Neuron (in vitro differentiated cells): ENCODE data around the gene PRKCZ.
"Not testable (repeated sequence)": the region's sequence is repeated elsewhere in the genome, so short reads cannot be mapped to it uniquely, and the experiment has no call there.

Experiments
- H2AFZ ChIP-seq: one replicate; pipeline ENCODE4 v1.6.1; 2013; ENCODE audit warnings: low read depth, mild to moderate bottlenecking, inconsistent platforms, low read length, moderate library complexity
- H3K27me3 ChIP-seq: one replicate; pipeline ENCODE4 v1.6.1; 2013; ENCODE audit warnings: low read length; ENCODE audit not compliant: insufficient read depth
- H3K36me3 ChIP-seq: one replicate; pipeline ENCODE4 v1.6.1; 2013; ENCODE audit warnings: low read length; ENCODE audit not compliant: insufficient read depth
- H3K4me1 ChIP-seq: one replicate; pipeline ENCODE4 v1.6.1; 2013; ENCODE audit warnings: low read length; ENCODE audit not compliant: insufficient read depth
- H3K4me3 ChIP-seq: 2 replicates; pipeline ENCODE4 v1.5.1; 2013; ENCODE audit warnings: mild to moderate bottlenecking, low read length, moderate library complexity
- H3K9me3 ChIP-seq: one replicate; pipeline ENCODE4 v1.6.1; 2013; ENCODE audit warnings: low read length

The PRKCZ gene

GRCh38 chr1:2147869-2148268 is 97.7 kb downstream of the PRKCZ start:
- H2AFZ ChIP-seq, H3K9me3 ChIP-seq, H3K4me1 ChIP-seq, H3K27me3 ChIP-seq, H3K4me3 ChIP-seq, H3K36me3 ChIP-seq: not testable (repeated sequence)

- Histone ChIP-seq H3K4me3 (no peak overlapping the region), H2AFZ (no peak overlapping the region), H3K36me3 (no peaks in the 10 kb centered on the region), H3K9me3 (peaks cover 3% of the 10 kb centered on the region), H3K4me1 (no peaks in the 10 kb centered on the region), H3K27me3 (no peaks in the 10 kb centered on the region)
Measured at GRCh38 chr1:2148691-2149090, 98.5 kb downstream of the PRKCZ start.

- no peak overlapping the region for H3K4me3 ChIP-seq
- H3K27me3 ChIP-seq, result no peaks in the 10 kb centered on the region
- H3K36me3 ChIP-seq, result no peaks in the 10 kb centered on the region
Measured at GRCh38 chr1:2150801-2151200, 100.6 kb downstream of the PRKCZ start.

GRCh38 chr1:2151252-2151651 is 101.0 kb downstream of the PRKCZ start:
- H3K4me3 ChIP-seq, result no peak overlapping the region
- peaks cover 7% of the 10 kb centered on the region for H3K9me3 ChIP-seq
- no peaks in the 10 kb centered on the region for H3K27me3 ChIP-seq
- no peaks in the 10 kb centered on the region for H3K36me3 ChIP-seq
- no peaks in the 10 kb centered on the region for H3K4me1 ChIP-seq
- no peak overlapping the region for H2AFZ ChIP-seq

More at GRCh38 chr1:2150801-2151200, 100.6 kb downstream of the PRKCZ start:
- Histone ChIP-seq H3K9me3 (peaks cover 7% of the 10 kb centered on the region), H3K4me1 (no peaks in the 10 kb centered on the region), H2AFZ (no peak overlapping the region)

- Histone ChIP-seq H3K4me1 (no peaks in the 10 kb centered on the region), H3K4me3 (no peak overlapping the region), H3K9me3 (peaks cover 7% of the 10 kb centered on the region), H2AFZ (no peak overlapping the region), H3K36me3 (no peaks in the 10 kb centered on the region), H3K27me3 (no peaks in the 10 kb centered on the region)
Measured at GRCh38 chr1:2151911-2152310, 101.7 kb downstream of the PRKCZ start.

- H3K36me3 ChIP-seq, result no peaks in the 10 kb centered on the region
Measured at GRCh38 chr1:2152954-2153353, 102.7 kb downstream of the PRKCZ start.

GRCh38 chr1:2154022-2154421 is 103.8 kb downstream of the PRKCZ start:
- H3K4me3 ChIP-seq, result no peak overlapping the region
- H3K4me1 ChIP-seq, result no peaks in the 10 kb centered on the region
- H3K9me3 ChIP-seq, result peaks cover 5% of the 10 kb centered on the region
- H3K27me3 ChIP-seq, result no peaks in the 10 kb centered on the region
- H3K36me3 ChIP-seq, result no peaks in the 10 kb centered on the region
- no peak overlapping the region for H2AFZ ChIP-seq

More at GRCh38 chr1:2152954-2153353, 102.7 kb downstream of the PRKCZ start:
- Histone ChIP-seq H3K27me3 (no peaks in the 10 kb centered on the region), H3K4me3 (no peak overlapping the region), H3K9me3 (peaks cover 7% of the 10 kb centered on the region), H3K4me1 (no peaks in the 10 kb centered on the region), H2AFZ (no peak overlapping the region)

- Histone ChIP-seq H3K4me3 (no peak overlapping the region), H3K27me3 (no peaks in the 10 kb centered on the region), H3K4me1 (no peaks in the 10 kb centered on the region), H2AFZ (no peak overlapping the region), H3K9me3 (peaks cover 5% of the 10 kb centered on the region), H3K36me3 (no peaks in the 10 kb centered on the region)
Measured at GRCh38 chr1:2155147-2155598, 105.0 kb downstream of the PRKCZ start.

GRCh38 chr1:2155788-2156187 is 105.6 kb downstream of the PRKCZ start:
- Histone ChIP-seq H3K4me3 (no peak overlapping the region), H3K4me1 (no peaks in the 10 kb centered on the region), H3K9me3 (peaks cover 5% of the 10 kb centered on the region), H2AFZ (no peak overlapping the region), H3K27me3 (no peaks in the 10 kb centered on the region), H3K36me3 (no peaks in the 10 kb centered on the region)

GRCh38 chr1:2156866-2157265 is 106.7 kb downstream of the PRKCZ start:
- H3K4me1 ChIP-seq, result no peaks in the 10 kb centered on the region
- no peak overlapping the region for H3K4me3 ChIP-seq
- no peak overlapping the region for H2AFZ ChIP-seq
- peaks cover 11% of the 10 kb centered on the region for H3K9me3 ChIP-seq
- no peaks in the 10 kb centered on the region for H3K27me3 ChIP-seq
- H3K36me3 ChIP-seq, result no peaks in the 10 kb centered on the region

- Histone ChIP-seq H3K36me3 (no peaks in the 10 kb centered on the region), H3K4me3 (no peak overlapping the region), H2AFZ (no peak overlapping the region)
Measured at GRCh38 chr1:2157856-2158255, 107.6 kb downstream of the PRKCZ start.

GRCh38 chr1:2158272-2158671 is 108.1 kb downstream of the PRKCZ start:
- Histone ChIP-seq H2AFZ (no peak overlapping the region), H3K9me3 (peaks cover 15% of the 10 kb centered on the region), H3K27me3 (no peaks in the 10 kb centered on the region), H3K4me3 (no peak overlapping the region), H3K4me1 (no peaks in the 10 kb centered on the region), H3K36me3 (no peaks in the 10 kb centered on the region)

More at GRCh38 chr1:2157856-2158255, 107.6 kb downstream of the PRKCZ start:
- no peaks in the 10 kb centered on the region for H3K27me3 ChIP-seq
- peaks cover 11% of the 10 kb centered on the region for H3K9me3 ChIP-seq
- no peaks in the 10 kb centered on the region for H3K4me1 ChIP-seq

GRCh38 chr1:2159124-2159523 is 108.9 kb downstream of the PRKCZ start:
- Histone ChIP-seq H3K9me3 (peaks cover 15% of the 10 kb centered on the region), H3K27me3 (no peaks in the 10 kb centered on the region)

More at GRCh38 chr1:2159124-2159523, 108.9 kb downstream of the PRKCZ start:
- no peak overlapping the region for H3K4me3 ChIP-seq
- no peak overlapping the region for H2AFZ ChIP-seq
- H3K36me3 ChIP-seq, result no peaks in the 10 kb centered on the region
- no peaks in the 10 kb centered on the region for H3K4me1 ChIP-seq
